GM12891 (cell line): ENCODE measurements around the gene GNAO1.

ENCODE experiments used
- PAX5 ChIP-seq: IDR thresholded peaks from 2 replicates; pipeline ENCODE4 v1.6.1; 2011; ENCODE audit warnings: low read length, moderate library complexity, mild to moderate bottlenecking; ENCODE audit not compliant: insufficient read depth, severe bottlenecking
- POLR2A ChIP-seq: IDR thresholded peaks from 2 replicates; pipeline ENCODE4 v1.6.1; 2011; ENCODE audit warnings: low read depth, low read length, control low read depth
- POLR2AphosphoS5 ChIP-seq: IDR thresholded peaks from 2 replicates; pipeline ENCODE4 v1.6.1; 2011; ENCODE audit warnings: low read depth, low read length, control low read depth
- TAF1 ChIP-seq: IDR thresholded peaks from 2 replicates; pipeline ENCODE4 v1.6.1; 2011; ENCODE audit warnings: low read depth, low read length, control low read depth

GRCh38 chr16:56201030-56201429 is 9.7 kb downstream of the GNAO1 start:
- TF ChIP-seq PAX5 (no peak), TAF1 (no peak), POLR2A (no peak), POLR2AphosphoS5 (no peak)
